ENCODE data around the gene ACMSD. TPM values are rescaled to one million over a fixed set of nuclear protein-coding genes. Genes with fewer than 3 reads are reported as not detected.

The ACMSD gene
- total RNA-seq, 1 donor from 2014 or later = not detected

DNA sequence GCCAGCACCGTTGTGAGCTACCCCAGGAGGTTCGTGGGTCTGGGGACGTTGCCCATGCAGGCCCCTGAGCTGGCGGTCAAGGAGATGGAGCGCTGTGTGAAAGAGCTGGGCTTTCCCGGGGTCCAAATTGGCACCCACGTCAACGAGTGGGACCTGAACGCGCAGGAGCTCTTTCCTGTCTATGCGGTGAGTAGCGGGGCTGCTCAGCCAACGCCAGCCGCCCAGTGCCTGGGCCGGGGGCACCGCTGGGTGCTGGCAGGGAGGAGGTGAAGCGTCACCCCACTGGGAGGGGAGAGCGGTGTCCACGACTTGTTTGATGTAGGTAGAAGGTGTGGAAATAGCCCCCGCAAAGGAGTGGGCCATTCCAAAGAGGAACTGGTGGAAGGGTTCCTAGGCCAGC is 25.0 kb downstream of the ACMSD start:
- H3K27me3 ChIP-seq (ENCODE audit: control insufficient read depth, insufficient read depth, low read length) = no peaks in the 10 kb centered on the region
- H3K36me3 ChIP-seq (ENCODE audit: control insufficient read depth, insufficient read depth, low read length) = no peaks in the 10 kb centered on the region
- DNase-seq (ENCODE audit: low read depth) = no peak
- FAIRE-seq = no peak
- H3K4me3 ChIP-seq (ENCODE audit: low read depth, low read length) = no peak overlapping the region
- TF ChIP-seq, protein P1, sequence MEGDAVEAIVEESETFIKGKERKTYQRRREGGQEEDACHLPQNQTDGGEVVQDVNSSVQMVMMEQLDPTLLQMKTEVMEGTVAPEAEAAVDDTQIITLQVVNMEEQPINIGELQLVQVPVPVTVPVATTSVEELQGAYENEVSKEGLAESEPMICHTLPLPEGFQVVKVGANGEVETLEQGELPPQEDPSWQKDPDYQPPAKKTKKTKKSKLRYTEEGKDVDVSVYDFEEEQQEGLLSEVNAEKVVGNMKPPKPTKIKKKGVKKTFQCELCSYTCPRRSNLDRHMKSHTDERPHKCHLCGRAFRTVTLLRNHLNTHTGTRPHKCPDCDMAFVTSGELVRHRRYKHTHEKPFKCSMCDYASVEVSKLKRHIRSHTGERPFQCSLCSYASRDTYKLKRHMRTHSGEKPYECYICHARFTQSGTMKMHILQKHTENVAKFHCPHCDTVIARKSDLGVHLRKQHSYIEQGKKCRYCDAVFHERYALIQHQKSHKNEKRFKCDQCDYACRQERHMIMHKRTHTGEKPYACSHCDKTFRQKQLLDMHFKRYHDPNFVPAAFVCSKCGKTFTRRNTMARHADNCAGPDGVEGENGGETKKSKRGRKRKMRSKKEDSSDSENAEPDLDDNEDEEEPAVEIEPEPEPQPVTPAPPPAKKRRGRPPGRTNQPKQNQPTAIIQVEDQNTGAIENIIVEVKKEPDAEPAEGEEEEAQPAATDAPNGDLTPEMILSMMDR (IDR thresholded peaks at IDR 0.05; ENCODE audit: insufficient read depth, low read length, severe bottlenecking) = no peak

DNA sequence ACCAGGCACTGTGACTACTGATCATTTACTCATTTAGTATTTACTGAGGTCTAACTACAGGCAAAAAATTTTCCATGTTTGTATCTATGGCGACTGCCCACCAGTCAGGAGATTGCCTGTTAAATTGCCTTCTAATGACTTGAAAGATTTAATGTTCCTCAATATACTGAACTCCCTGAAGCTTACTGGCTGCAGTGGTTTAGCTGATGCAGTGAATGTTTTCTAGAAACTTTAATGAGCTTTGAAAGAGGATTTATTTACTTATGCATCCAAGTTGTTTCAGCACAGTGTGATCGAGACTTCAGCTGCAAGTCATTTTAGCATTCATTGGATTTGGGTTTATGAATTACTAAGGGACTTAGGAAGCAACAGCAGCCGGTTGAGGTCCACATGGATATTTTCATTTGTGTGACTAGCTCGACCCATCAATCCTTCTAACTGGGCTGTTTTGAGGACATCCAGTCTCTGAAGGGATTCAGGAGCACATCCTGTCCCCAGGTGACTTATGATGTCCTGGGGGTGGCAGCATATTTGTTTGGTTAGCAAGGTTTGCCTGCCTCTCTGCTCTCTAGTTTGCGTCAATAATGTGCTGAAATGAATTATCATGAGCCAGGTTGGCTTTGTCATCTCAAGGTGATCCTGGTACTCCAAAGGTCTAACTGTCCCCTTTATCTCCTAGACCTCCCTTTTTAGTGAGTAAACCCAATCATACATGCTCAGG is 26.8 kb downstream of the ACMSD start:
- TF ChIP-seq, protein P1 (IDR thresholded peaks at IDR 0.05; ENCODE audit: insufficient read depth, low read length, severe bottlenecking) = no peak
- DNase-seq (ENCODE audit: low read depth) = no peak
- Histone ChIP-seq H3K4me3 (ENCODE audit: low read depth, low read length) (no peak overlapping the region), H3K27me3 (ENCODE audit: control insufficient read depth, insufficient read depth, low read length) (no peaks in the 10 kb centered on the region), H3K36me3 (ENCODE audit: control insufficient read depth, insufficient read depth, low read length) (no peaks in the 10 kb centered on the region)
- FAIRE-seq = no peak

DNA sequence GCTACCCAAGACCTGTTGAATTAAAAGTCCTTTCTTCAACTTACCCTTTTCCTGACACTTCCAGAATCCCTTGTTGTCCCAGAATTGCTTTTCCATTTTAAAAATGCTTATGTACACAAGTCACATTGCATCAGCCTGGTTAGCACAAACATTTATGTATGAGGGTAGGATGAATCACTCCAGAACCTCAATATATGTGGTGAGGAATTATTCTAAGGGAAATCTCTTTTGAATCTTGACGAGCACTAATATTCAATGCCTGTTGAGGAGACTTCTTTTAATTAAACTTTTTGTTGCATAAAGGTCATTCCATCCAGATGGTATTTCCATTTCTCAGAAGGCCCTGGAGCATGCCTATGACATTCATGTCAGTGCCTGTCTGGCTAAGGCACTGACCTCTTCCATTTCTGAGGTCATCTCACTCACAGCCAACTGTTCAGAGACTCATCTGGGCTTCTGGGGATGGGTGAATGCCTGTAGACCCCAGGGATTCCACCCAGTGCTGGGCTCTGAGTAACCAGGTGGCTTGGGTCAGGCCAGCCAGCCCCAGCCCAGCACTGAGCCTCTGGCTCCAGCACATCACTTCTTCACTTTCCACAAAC is 28.2 kb downstream of the ACMSD start:
- TF ChIP-seq, protein P1 (IDR thresholded peaks at IDR 0.05; ENCODE audit: insufficient read depth, low read length, severe bottlenecking) = no peak
- FAIRE-seq (no peak), DNase-seq (ENCODE audit: low read depth) (peak; percentile 84)
- Histone ChIP-seq H3K36me3 (ENCODE audit: control insufficient read depth, insufficient read depth, low read length) (no peaks in the 10 kb centered on the region), H3K27me3 (ENCODE audit: control insufficient read depth, insufficient read depth, low read length) (no peaks in the 10 kb centered on the region), H3K4me3 (ENCODE audit: low read depth, low read length) (no peak overlapping the region)

DNA sequence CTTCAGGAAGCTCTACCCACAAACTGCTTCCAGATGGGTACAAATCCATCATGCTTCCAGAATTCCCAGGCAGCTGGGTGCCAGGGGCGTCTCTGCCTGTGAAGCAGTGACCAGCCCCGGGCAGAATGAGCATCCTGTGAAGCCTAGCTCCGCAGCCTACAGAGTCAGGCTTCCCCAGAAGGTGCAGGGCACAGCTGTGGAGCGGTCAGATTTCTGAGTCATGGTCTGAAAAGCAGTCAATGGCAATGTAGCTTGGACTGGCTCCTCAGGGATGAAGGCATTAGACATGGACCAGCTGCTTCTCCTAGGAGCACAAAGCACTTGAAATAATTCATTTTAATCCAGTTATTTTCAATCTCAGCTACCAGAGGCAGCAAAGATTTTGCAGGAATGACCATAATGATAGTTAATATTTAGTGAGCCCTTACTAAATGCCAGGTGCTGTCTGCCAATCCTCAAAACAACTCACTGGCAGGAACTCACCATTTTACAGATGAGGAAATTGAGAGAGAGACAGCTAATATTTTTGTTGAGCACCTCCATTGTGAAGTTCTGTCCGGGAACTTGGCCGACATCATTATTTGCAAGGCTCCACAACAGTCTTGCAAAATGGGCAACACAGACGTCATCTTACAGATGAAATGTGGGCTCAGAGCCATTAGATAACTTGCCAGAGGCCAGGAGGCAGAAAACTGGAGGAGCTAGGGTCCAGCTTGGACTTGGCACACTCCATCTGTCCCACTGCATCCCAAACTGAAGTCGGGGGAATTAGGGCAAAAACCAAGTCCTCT is 31.7 kb downstream of the ACMSD start:
- no peak for DNase-seq (ENCODE audit: low read depth)
- TF ChIP-seq, protein P1 (IDR thresholded peaks at IDR 0.05; ENCODE audit: insufficient read depth, low read length, severe bottlenecking) = no peak
- Histone ChIP-seq H3K4me3 (ENCODE audit: low read depth, low read length) (no peak overlapping the region), H3K36me3 (ENCODE audit: control insufficient read depth, insufficient read depth, low read length) (no peaks in the 10 kb centered on the region), H3K27me3 (ENCODE audit: control insufficient read depth, insufficient read depth, low read length) (no peaks in the 10 kb centered on the region)
- no peak for FAIRE-seq

DNA sequence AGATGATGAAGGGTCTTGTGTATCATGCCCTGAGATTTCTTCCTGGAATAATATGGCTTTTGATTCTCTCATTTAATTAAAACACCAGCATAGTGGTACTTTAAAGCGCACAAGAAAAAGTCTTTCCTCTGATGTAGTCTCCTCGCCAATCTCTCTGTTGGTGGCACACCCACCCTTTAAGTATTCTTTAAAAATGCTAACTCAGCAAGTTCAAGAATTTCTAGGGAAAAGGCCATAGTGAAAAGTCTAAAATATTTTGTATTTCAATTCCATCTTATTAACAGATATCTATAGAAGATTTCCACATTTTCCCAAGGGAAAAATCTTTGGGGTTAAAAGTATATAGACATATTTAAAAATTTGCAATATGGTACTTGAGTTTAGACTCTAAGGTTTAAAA is 34.7 kb downstream of the ACMSD start:
- no peak overlapping the region for H3K4me3 ChIP-seq (ENCODE audit: low read depth, low read length)
- TF ChIP-seq, protein P1 (IDR thresholded peaks at IDR 0.05; ENCODE audit: insufficient read depth, low read length, severe bottlenecking) = no peak
- DNase-seq (ENCODE audit: low read depth) = no peak
- no peaks in the 10 kb centered on the region for H3K27me3 ChIP-seq (ENCODE audit: control insufficient read depth, insufficient read depth, low read length)
- no peak for FAIRE-seq
- H3K36me3 ChIP-seq (ENCODE audit: control insufficient read depth, insufficient read depth, low read length) = no peaks in the 10 kb centered on the region
